ENCODE data around the gene SLC47A1. TPM values are rescaled to one million over a fixed set of nuclear protein-coding genes. Genes with fewer than 3 reads are reported as not detected.
"Not testable (repeated sequence)": the region's sequence is repeated elsewhere in the genome, so short reads cannot be mapped to it uniquely, and the experiment has no call there.

The SLC47A1 gene
- total and polyA plus RNA-seq, 2 donors (not counting 1 experiment from before 2014, with no cell fraction given): not detected

DNA sequence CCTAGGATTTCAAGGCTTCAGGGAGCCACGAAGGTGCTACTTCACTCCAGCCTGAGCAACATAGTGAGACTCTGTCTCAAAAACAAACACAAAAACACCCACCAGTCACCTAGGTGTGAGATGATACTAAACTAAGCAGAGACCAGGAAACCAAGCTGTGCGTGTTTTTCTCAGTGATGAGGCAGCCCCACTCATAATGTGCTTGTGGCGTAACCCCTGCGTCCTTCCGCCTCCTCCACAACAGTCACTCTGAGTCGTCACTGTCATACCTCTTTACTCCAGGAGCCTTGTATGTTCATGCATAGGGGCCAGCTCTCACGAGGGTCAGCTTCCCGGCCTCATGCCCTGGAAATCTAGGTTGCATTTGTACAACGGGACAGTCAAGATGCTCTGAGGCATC is 31.1 kb upstream of the SLC47A1 start:
- ChIA-PET POLR2A (no interaction called here), CTCF (interaction anchor here (0.8 to 0.9 kb wide), 2 partner anchors 15 to 25 kb away, joined by 6 read pairs; no protein-coding TSS in a partner anchor)
- no peak overlapping the region for H3K4me3 Mint-ChIP-seq
- Histone ChIP-seq H2AFZ (ENCODE audit: insufficient read depth, low read depth, low read length, poor library complexity, severe bottlenecking) (no peak overlapping the region), H3K9ac (ENCODE audit: low read length) (no peak overlapping the region), H3K9me3 (ENCODE audit: control extremely low read depth in 1 of 3, control insufficient read depth in 2 of 3, insufficient read depth in 1 of 3, low read length in 2 of 3) (no peaks in the 10 kb centered on the region), H3K4me2 (replicated peaks; ENCODE audit: low read depth, low read length, poor library complexity, severe bottlenecking) (no peak overlapping the region), H3K27me3 (replicated peaks in 1 of 4; ENCODE audit: control extremely low read depth in 1 of 4, control insufficient read depth in 3 of 4, insufficient read depth in 4 of 4, low read length in 3 of 4) (peaks cover 0 to 5% (median 0%) of the 10 kb centered on the region in 4 experiments), H3K4me1 (ENCODE audit: control insufficient read depth in 2 of 2, insufficient read depth in 2 of 2, low read length in 2 of 2) (no peaks in the 10 kb centered on the region), H3K4me3 (ENCODE audit: control extremely low read depth in 1 of 5, extremely low read depth in 1 of 5, insufficient read depth in 1 of 5, low read depth in 2 of 5, low read length in 4 of 5) (no peak overlapping the region), H3K79me2 (ENCODE audit: control insufficient read depth, insufficient read depth, low read length) (no peaks in the 10 kb centered on the region), H4K20me1 (ENCODE audit: control insufficient read depth, insufficient read depth, low read length, poor library complexity, severe bottlenecking) (no peaks in the 10 kb centered on the region), H3K27ac (ENCODE audit: low read length in 2 of 2) (no peak overlapping the region), H3K36me3 (replicated peaks in 1 of 2; ENCODE audit: control extremely low read depth in 1 of 2, control insufficient read depth in 1 of 2, extremely low read depth in 1 of 2, insufficient read depth in 2 of 2, low read length in 1 of 2) (no peaks in the 10 kb centered on the region)
- peaks cover 3% of the 10 kb centered on the region for H3K27me3 Mint-ChIP-seq
- no peak for TF ChIP-seq EZH2 (IDR thresholded peaks at IDR 0.05; ENCODE audit: borderline replicate concordance, insufficient read depth, low read depth, low read length, poor library complexity, severe bottlenecking)
- DNase-seq: no peak
- no peaks in the 10 kb centered on the region for H3K9me3 Mint-ChIP-seq (ENCODE audit: insufficient read depth)
- intact Hi-C loops (cut with micrococcal nuclease): no loop called here
- no peaks in the 10 kb centered on the region for H3K4me1 Mint-ChIP-seq
- H3K27ac Mint-ChIP-seq: no peak overlapping the region
- no peak for ATAC-seq (ENCODE audit: low read depth)
- 88% methylated on average over 6 of the region's 9 CpGs for WGBS (ENCODE audit: insufficient coverage)

DNA sequence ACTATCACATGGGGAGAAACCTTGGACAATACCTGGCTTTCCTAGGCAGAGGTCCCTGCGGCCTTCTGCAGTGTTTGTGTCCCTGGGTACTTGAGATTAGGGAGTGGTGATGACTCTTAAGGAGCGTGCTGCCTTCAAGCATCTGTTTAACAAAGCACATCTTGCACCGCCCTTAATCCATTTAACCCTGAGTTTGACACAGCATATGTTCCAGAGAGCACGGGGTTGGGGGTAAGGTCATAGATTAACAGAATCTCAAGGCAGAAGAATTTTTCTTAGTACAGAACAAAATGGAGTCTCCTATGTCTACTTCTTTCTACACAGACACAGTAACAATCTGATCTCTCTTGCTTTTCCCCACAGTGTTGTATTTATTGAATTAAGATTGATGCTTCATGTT is 28.1 kb upstream of the SLC47A1 start:
- H3K27me3 ChIP-seq (replicated peaks in 1 of 4; ENCODE audit: control extremely low read depth in 1 of 4, control insufficient read depth in 3 of 4, insufficient read depth in 4 of 4, low read length in 3 of 4); H4K20me1 ChIP-seq (ENCODE audit: control insufficient read depth, insufficient read depth, low read length, poor library complexity, severe bottlenecking); CTCF ChIA-PET; H3K4me1 ChIP-seq (ENCODE audit: control insufficient read depth in 2 of 2, insufficient read depth in 2 of 2, low read length in 2 of 2); ATAC-seq (ENCODE audit: low read depth); H3K27ac Mint-ChIP-seq; DNase-seq; H3K9me3 ChIP-seq (ENCODE audit: control extremely low read depth in 1 of 3, control insufficient read depth in 2 of 3, insufficient read depth in 1 of 3, low read length in 2 of 3); H3K9ac ChIP-seq (ENCODE audit: low read length); H3K79me2 ChIP-seq (ENCODE audit: control insufficient read depth, insufficient read depth, low read length); H3K27me3 Mint-ChIP-seq; H3K4me2 ChIP-seq (replicated peaks; ENCODE audit: low read depth, low read length, poor library complexity, severe bottlenecking); H3K4me3 ChIP-seq (ENCODE audit: control extremely low read depth in 1 of 5, extremely low read depth in 1 of 5, insufficient read depth in 1 of 5, low read depth in 2 of 5, low read length in 4 of 5); H3K4me1 Mint-ChIP-seq; intact Hi-C loops (cut with micrococcal nuclease); H2AFZ ChIP-seq (ENCODE audit: insufficient read depth, low read depth, low read length, poor library complexity, severe bottlenecking); H3K27ac ChIP-seq (ENCODE audit: low read length in 2 of 2); POLR2A ChIA-PET; H3K36me3 ChIP-seq (replicated peaks in 1 of 2; ENCODE audit: control extremely low read depth in 1 of 2, control insufficient read depth in 1 of 2, extremely low read depth in 1 of 2, insufficient read depth in 2 of 2, low read length in 1 of 2); H3K9me3 Mint-ChIP-seq (ENCODE audit: insufficient read depth): not testable (repeated sequence)
- WGBS (ENCODE audit: insufficient coverage): no CpG with 5 or more reads among the region's 4 CpGs
- H3K4me3 Mint-ChIP-seq: peak overlapping the region; percentile 32
